ENCODE data around the gene THOC1. TPM values are rescaled to one million over a fixed set of nuclear protein-coding genes. Genes with fewer than 3 reads are reported as not detected.
"Not testable (repeated sequence)": the region's sequence is repeated elsewhere in the genome, so short reads cannot be mapped to it uniquely, and the experiment has no call there.

Gene THOC1
- total and polyA plus RNA-seq, 3 donors from 2014 or later = 41.6 to 82.2 (median 79.7) TPM

- no peak for DNase-seq
- Histone ChIP-seq H3K4me1 (no peaks in the 10 kb centered on the region), H3K27ac (no peak overlapping the region), H3K27me3 (no peaks in the 10 kb centered on the region), H3K9me3 (no peaks in the 10 kb centered on the region), H3K36me3 (ENCODE audit: low read depth, missing control alignments) (no peaks in the 10 kb centered on the region), H3K4me3 (no peak overlapping the region)
- 84 to 96% methylated on average over 3 of the region's 3 CpGs for WGBS, 2 donors
- intact Hi-C loops (cut with DNase I; ENCODE audit: low total_unique reads) = no loop called here
- TF ChIP-seq CTCF (IDR thresholded peaks at IDR 0.05) (no peak), POLR2A (IDR thresholded peaks at IDR 0.05) (no peak)
Measured at GRCh38 chr18:294566-294965, 26.7 kb upstream of the THOC1 start.

- no peak for DNase-seq
- Histone ChIP-seq H3K4me3 (no peak overlapping the region), H3K4me1 (no peaks in the 10 kb centered on the region), H3K36me3 (ENCODE audit: low read depth, missing control alignments) (no peaks in the 10 kb centered on the region), H3K9me3 (no peaks in the 10 kb centered on the region), H3K27me3 (no peaks in the 10 kb centered on the region), H3K27ac (no peak overlapping the region)
- TF ChIP-seq CTCF (IDR thresholded peaks at IDR 0.05) (no peak), POLR2A (IDR thresholded peaks at IDR 0.05) (no peak)
- WGBS, 2 donors = 83 to 88% methylated on average over 4 of the region's 4 CpGs
- intact Hi-C loops (cut with DNase I; ENCODE audit: low total_unique reads) = no loop called here
Measured at GRCh38 chr18:293536-293935, 25.7 kb upstream of the THOC1 start.

- WGBS, 2 donors = 66 to 67% methylated on average over 3 of the region's 3 CpGs
- TF ChIP-seq CTCF (IDR thresholded peaks at IDR 0.05) = no peak
- TF ChIP-seq POLR2A (IDR thresholded peaks at IDR 0.05) = no peak
- Histone ChIP-seq H3K27me3 (no peaks in the 10 kb centered on the region), H3K36me3 (ENCODE audit: low read depth, missing control alignments) (no peaks in the 10 kb centered on the region), H3K9me3 (no peaks in the 10 kb centered on the region), H3K4me1 (no peaks in the 10 kb centered on the region), H3K4me3 (no peak overlapping the region), H3K27ac (no peak overlapping the region)
- no peak for DNase-seq
- intact Hi-C loops (cut with DNase I; ENCODE audit: low total_unique reads) = no loop called here
Measured at GRCh38 chr18:292271-292670, 24.4 kb upstream of the THOC1 start.

- intact Hi-C loops (cut with DNase I; ENCODE audit: low total_unique reads) = loop anchor here (10.0 kb wide), 1 partner anchor 325 kb away; no protein-coding TSS in a partner anchor
- WGBS, 2 donors = 73 to 74% methylated on average over 4 of the region's 4 CpGs
Measured at GRCh38 chr18:289970-290369, 22.1 kb upstream of the THOC1 start.

GRCh38 chr18:289026-289425, 21.2 kb upstream of the THOC1 start:
- Histone ChIP-seq H3K27ac (no peak overlapping the region), H3K4me1 (no peaks in the 10 kb centered on the region), H3K4me3 (no peak overlapping the region), H3K36me3 (ENCODE audit: low read depth, missing control alignments) (no peaks in the 10 kb centered on the region), H3K9me3 (no peaks in the 10 kb centered on the region), H3K27me3 (no peaks in the 10 kb centered on the region)
- intact Hi-C loops (cut with DNase I; ENCODE audit: low total_unique reads) = loop anchor here (10.0 kb wide), 1 partner anchor 326 kb away; no protein-coding TSS in a partner anchor
- no peak for TF ChIP-seq CTCF (IDR thresholded peaks at IDR 0.05)
- no peak for TF ChIP-seq POLR2A (IDR thresholded peaks at IDR 0.05)
- 50 to 79% methylated on average over 1 of the region's 1 CpG for WGBS, 2 donors
- no peak for DNase-seq

More at GRCh38 chr18:289970-290369, 22.1 kb upstream of the THOC1 start:
- not testable (repeated sequence) for H3K9me3 ChIP-seq; H3K27ac ChIP-seq; H3K27me3 ChIP-seq; H3K36me3 ChIP-seq (ENCODE audit: low read depth, missing control alignments); DNase-seq; H3K4me3 ChIP-seq; H3K4me1 ChIP-seq
